Breast epithelium (tissue), 3 donors: ENCODE measurements around the gene LRP6.

Experiments used
- POLR2A ChIP-seq: fragments of 450-650 bp; IDR thresholded peaks from one replicate; pipeline ENCODE4 v1.6.1; 2016; ENCODE audit warnings: antibody characterized with exemption, mild to moderate bottlenecking, moderate library complexity
- POLR2AphosphoS5 ChIP-seq, 3 donors: sonication (generic); formaldehyde crosslinking; IDR thresholded peaks; one replicate each; pipeline ENCODE4 v1.6.1; 2017; ENCODE audit warnings: antibody characterized with exemption in 3 of 3

- TF ChIP-seq POLR2A (no peak), POLR2AphosphoS5 (IDR thresholded peaks at IDR 0.05) (no peak)
Measured at GRCh38 chr12:12228402-12228801, 38.4 kb downstream of the LRP6 start.
